ENCODE data around the gene LMAN1L. TPM values are rescaled to one million over a fixed set of nuclear protein-coding genes. Genes with fewer than 3 reads are reported as not detected.

Gene LMAN1L
- total RNA-seq, 2 donors from 2014 or later: not detected

- no peak for TF ChIP-seq CTCF (IDR thresholded peaks at IDR 0.05)
- Histone ChIP-seq H3K27ac (no peak overlapping the region), H3K4me1 (ENCODE audit: control insufficient read depth in 1 of 2, low read depth in 2 of 2) (peaks cover 4 to 10% of the 10 kb centered on the region in 2 donors), H3K27me3 (replicated peaks; ENCODE audit: insufficient read depth) (no peaks in the 10 kb centered on the region), H3K36me3 (peaks cover 48% of the 10 kb centered on the region), H3K9me3 (no peaks in the 10 kb centered on the region), H3K4me3 (no peak overlapping the region)
- ATAC-seq (ENCODE audit: insufficient number of reproducible peaks, low FRiP score, low read depth) (no peak), DNase-seq (ENCODE audit: low spot score) (no peak)
Measured at GRCh38 chr15:74847432-74847831, 34.8 kb downstream of the LMAN1L start.

- H3K36me3 ChIP-seq: peaks cover 65% of the 10 kb centered on the region
Measured at GRCh38 chr15:74850393-74850792, 37.8 kb downstream of the LMAN1L start.

GRCh38 chr15:74851960-74852359 is 39.3 kb downstream of the LMAN1L start:
- no peak for DNase-seq (ENCODE audit: low spot score)
- peaks cover 65% of the 10 kb centered on the region for H3K36me3 ChIP-seq
- no peaks in the 10 kb centered on the region for H3K27me3 ChIP-seq (replicated peaks; ENCODE audit: insufficient read depth)
- ATAC-seq (ENCODE audit: insufficient number of reproducible peaks, low FRiP score, low read depth): no peak
- peaks cover 0 to 5% of the 10 kb centered on the region in 2 donors for H3K4me1 ChIP-seq (ENCODE audit: control insufficient read depth in 1 of 2, low read depth in 2 of 2)
- no peak overlapping the region for H3K4me3 ChIP-seq
- H3K27ac ChIP-seq: no peak overlapping the region
- H3K9me3 ChIP-seq: no peaks in the 10 kb centered on the region
- no peak for TF ChIP-seq CTCF (IDR thresholded peaks at IDR 0.05)

More at GRCh38 chr15:74850393-74850792, 37.8 kb downstream of the LMAN1L start:
- ATAC-seq (ENCODE audit: insufficient number of reproducible peaks, low FRiP score, low read depth): no peak
- DNase-seq (ENCODE audit: low spot score): no peak
- no peak overlapping the region for H3K4me3 ChIP-seq
- no peaks in the 10 kb centered on the region for H3K9me3 ChIP-seq
- no peak for TF ChIP-seq CTCF (IDR thresholded peaks at IDR 0.05)
- H3K27me3 ChIP-seq (replicated peaks; ENCODE audit: insufficient read depth): no peaks in the 10 kb centered on the region
- H3K4me1 ChIP-seq (ENCODE audit: control insufficient read depth in 1 of 2, low read depth in 2 of 2): no peaks in the 10 kb centered on the region
- no peak overlapping the region for H3K27ac ChIP-seq

GRCh38 chr15:74854453-74855022 is 41.9 kb downstream of the LMAN1L start:
- no peaks in the 10 kb centered on the region for H3K27me3 ChIP-seq (replicated peaks; ENCODE audit: insufficient read depth)
- ATAC-seq (ENCODE audit: insufficient number of reproducible peaks, low FRiP score, low read depth) (no peak), DNase-seq (ENCODE audit: low spot score) (no peak)
- TF ChIP-seq CTCF (IDR thresholded peaks at IDR 0.05): no peak
- H3K27ac ChIP-seq: no peak overlapping the region
- H3K4me3 ChIP-seq: no peak overlapping the region
- H3K9me3 ChIP-seq: no peaks in the 10 kb centered on the region
- peaks cover 0 to 5% of the 10 kb centered on the region in 2 donors for H3K4me1 ChIP-seq (ENCODE audit: control insufficient read depth in 1 of 2, low read depth in 2 of 2)
- H3K36me3 ChIP-seq: peaks cover 51% of the 10 kb centered on the region

GRCh38 chr15:74855857-74856256 is 43.2 kb downstream of the LMAN1L start:
- ATAC-seq (ENCODE audit: insufficient number of reproducible peaks, low FRiP score, low read depth): no peak

More at GRCh38 chr15:74855857-74856256, 43.2 kb downstream of the LMAN1L start:
- H3K4me3 ChIP-seq: no peak overlapping the region
- peaks cover 38% of the 10 kb centered on the region for H3K36me3 ChIP-seq
- TF ChIP-seq CTCF (IDR thresholded peaks at IDR 0.05): no peak
- no peak overlapping the region for H3K27ac ChIP-seq
- peaks cover 3 to 5% of the 10 kb centered on the region in 2 donors for H3K4me1 ChIP-seq (ENCODE audit: control insufficient read depth in 1 of 2, low read depth in 2 of 2)
- H3K27me3 ChIP-seq (replicated peaks; ENCODE audit: insufficient read depth): no peaks in the 10 kb centered on the region
- no peaks in the 10 kb centered on the region for H3K9me3 ChIP-seq
- no peak for DNase-seq (ENCODE audit: low spot score)

Measured in thoracic aorta (tissue), 2 donors.